Stimulated activated CD8-positive, alpha-beta memory T cell treated with anti-CD3 and anti-CD28 coated beads, Interleukin-7, amount 100 ng/mL, for 1 hour (primary cell): ENCODE data around the gene SMARCC1.
"Not testable (repeated sequence)": the region's sequence is repeated elsewhere in the genome, so short reads cannot be mapped to it uniquely, and the experiment has no call there.

ENCODE experiments used
- DNase-seq, 2 donors: peaks; one replicate each; pipeline ENCODE4 v3.0.0-alpha.2; 2020; ENCODE audit warnings: low read depth in 2 of 2

SMARCC1 gene

GRCh38 chr3:47772047-47772446 is 9.6 kb downstream of the SMARCC1 start:
- no peak for DNase-seq

DNA sequence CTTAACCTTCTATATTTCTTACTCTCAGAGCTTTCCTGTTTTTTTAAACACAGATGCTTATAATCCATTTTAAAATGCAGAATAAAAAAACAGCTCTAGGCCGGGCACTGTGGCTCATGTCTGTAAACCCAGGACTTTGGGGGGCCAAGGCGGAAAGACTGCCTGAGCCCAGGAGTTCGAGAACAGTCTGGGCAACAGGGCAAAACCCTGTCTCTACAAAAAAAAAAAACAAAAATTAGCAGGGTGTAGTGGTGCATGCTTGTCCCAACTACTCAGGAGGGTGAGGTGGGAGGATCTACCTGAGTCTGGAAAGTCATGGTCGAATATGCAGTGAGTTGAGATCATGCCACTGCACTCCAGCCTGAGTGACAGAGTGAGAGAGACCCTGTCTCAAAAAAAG is 15.5 kb downstream of the SMARCC1 start:
- DNase-seq: no peak

GRCh38 chr3:47762233-47762632 is 19.5 kb downstream of the SMARCC1 start:
- no peak for DNase-seq

- DNase-seq: no peak
Measured at GRCh38 chr3:47761046-47761445, 20.6 kb downstream of the SMARCC1 start.

GRCh38 chr3:47760207-47760606 is 21.5 kb downstream of the SMARCC1 start:
- not testable (repeated sequence) for DNase-seq

- DNase-seq: no peak
Measured at GRCh38 chr3:47758261-47759025, 23.2 kb downstream of the SMARCC1 start.

- DNase-seq: no peak
Measured at GRCh38 chr3:47752716-47753115, 29.0 kb downstream of the SMARCC1 start.

GRCh38 chr3:47750811-47751354 is 30.8 kb downstream of the SMARCC1 start:
- DNase-seq: not testable (repeated sequence)

DNA sequence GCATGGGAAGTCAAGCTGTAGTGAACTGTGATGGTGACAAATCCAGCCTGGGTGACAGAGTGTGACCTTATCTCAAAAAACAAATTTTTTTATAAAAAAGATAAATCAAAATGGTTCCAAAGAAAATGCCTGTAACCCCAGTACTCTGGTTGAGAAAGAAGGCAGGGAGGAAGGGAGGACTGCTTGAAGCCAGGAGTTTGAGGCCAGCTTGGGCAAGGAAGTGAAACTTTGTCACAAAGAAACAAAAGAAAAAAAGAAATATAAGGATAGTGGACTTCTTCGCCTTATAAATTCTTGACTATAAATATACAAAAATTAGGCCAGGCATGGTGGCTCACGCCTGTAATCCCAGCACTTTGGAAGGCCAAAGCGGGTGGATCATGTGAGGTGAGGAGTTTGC is 34.1 kb downstream of the SMARCC1 start:
- no peak for DNase-seq

GRCh38 chr3:47746264-47746663 is 35.4 kb downstream of the SMARCC1 start:
- DNase-seq: no peak

- DNase-seq: no peak
Measured at GRCh38 chr3:47743855-47744254, 37.8 kb downstream of the SMARCC1 start.

DNA sequence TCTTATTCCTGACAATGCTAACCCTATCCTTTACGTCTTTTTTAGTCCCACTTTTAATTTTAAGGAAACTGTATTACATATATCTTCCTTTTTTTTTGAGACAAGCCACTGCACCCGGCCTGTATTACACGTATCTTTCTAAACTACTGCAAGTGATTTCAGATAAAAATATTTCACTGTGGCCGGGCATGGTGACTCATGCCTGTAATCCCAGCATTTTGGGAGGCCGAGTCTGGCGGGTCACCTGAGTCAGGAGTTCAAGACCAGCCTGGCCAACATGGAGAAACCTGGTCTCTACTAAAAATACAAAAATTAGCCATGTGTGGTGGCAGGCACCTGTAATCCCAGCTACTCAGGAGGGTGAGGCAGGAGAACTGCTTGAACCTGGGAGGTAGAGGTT is 38.3 kb downstream of the SMARCC1 start:
- not testable (repeated sequence) for DNase-seq

DNA sequence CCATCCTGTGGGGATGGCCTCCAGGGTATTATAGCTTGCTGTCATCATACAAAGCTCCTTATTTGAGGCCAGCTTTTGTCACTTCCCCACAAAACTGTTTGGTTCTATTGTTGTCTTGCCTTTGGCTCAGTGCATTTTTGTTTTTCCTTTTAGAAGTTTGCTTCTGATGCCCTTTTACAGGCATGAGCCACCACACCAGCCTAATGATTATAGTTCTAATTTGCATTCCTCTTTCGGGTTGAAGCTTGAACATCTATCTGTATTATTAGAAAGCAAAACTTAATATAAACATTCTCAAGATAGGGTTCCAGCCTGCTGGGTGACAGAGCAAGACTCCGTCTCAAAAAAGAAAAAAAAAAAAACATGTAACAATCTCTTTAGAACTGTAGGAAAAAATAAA is 39.8 kb downstream of the SMARCC1 start:
- no peak for DNase-seq

DNA sequence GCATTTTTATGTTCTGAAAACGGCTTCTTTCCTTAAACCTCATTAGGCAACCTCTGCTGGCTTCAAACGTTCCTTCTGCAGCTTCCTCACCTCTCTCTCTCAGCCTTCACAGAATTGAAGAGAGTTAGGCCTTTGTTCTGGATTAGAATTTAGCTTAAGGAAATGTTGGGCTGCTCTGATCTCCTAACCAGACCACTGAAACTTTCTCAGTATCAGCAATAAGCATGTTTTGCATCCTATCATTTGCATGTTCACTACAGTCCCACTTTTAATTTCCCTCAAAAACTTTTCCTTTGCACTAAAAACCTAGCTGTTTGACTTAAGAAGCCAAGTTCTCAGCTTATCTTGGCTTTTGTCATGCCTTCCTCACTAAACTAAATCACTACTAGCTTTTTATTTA is 49.5 kb downstream of the SMARCC1 start:
- no peak for DNase-seq

DNA sequence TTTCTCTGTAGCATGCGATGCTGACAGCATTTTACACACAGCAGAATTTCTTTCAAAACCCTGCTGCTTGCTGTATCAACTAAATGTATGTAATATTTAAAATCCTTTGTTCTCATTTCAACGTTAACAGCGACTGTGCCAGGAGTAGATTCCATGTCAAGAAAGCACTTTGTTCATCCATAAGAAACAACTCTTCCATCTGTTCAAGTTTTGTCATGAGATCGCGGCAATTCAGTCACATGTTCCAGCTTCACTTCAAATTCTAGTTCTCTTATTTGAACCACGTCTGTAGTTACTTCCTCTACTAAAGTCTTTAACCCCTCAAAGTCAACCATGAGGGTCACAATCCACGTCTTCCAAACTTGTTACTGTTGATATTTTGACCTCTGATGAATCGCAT is 50.6 kb downstream of the SMARCC1 start:
- no peak for DNase-seq

- DNase-seq: no peak
Measured at GRCh38 chr3:47722859-47723258, 58.8 kb downstream of the SMARCC1 start.

DNA sequence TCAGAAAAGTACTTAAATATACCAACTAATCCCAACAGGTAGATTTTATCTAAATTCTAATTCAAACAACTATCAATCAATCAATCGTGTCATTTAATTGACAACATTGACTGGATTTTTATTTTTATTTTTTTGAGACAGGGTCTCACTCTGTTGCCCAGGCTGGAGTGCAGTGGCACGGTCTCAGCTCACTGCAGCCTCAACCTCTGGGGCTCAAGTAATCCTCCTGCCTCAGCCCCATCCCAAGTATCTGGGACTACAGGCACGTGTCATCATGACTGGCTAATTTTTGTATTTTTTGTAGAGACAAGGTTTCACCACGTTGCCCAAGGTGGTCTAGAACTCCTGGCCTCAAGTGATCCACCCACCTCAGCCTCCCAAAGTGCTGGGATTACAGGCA is 64.2 kb downstream of the SMARCC1 start:
- DNase-seq: not testable (repeated sequence)

DNA sequence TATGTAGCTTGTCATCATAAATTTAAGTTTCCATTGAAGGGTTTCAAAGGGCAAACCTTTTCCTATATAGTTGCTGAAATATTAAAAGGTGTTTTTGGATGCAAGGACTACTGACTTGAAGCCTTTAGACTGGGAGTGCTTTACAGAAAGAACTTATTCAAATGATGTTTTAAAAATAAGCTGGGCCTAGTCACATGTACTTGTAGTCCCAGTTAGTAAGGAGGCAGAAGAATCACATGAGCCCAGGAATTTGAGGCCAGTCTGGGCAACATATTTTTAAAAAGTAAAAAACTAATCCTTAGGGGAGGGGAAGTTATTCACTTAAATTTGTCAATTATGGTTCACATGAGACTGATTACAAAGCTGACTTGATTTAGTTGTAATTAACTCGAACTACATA is 65.0 kb downstream of the SMARCC1 start:
- DNase-seq: no peak

DNA sequence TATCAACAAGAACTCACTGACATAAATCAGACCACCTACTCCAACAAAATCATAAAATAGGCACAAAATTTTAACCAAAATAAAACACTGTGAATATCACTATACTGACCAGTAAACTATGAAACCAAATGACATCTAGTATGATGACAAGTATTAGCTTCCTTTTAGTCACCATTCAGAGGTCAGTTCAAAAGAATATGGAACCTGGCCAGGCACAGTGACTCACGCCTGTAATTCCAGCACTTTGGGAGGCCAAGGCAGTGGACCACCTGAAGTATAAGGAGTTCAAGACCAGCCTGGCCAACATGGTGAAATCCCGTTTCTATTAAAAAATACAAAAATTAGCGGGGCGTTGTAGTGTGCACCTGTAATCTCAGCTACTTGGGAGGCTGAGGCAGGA is 65.8 kb downstream of the SMARCC1 start:
- DNase-seq: no peak

DNA sequence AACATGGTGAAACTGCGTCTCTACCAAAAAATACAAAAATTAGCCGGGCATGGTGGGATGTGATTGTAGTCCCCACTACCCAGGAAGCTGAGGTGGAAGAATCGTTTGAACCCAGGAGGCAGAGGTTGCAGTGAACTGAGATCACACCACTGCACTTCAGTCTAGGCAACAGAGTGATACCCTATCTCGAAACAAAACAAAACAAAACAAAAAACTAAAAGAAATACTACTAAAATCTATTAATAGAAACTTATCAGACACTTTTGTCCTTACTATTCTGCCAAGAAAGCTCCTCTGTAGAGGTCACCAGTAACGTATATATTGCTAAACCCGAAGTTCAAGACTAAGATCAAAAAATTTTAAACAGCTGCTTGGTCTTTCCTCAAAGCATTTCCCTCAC is 67.1 kb downstream of the SMARCC1 start:
- no peak for DNase-seq

GRCh38 chr3:47713655-47714054 is 68.0 kb downstream of the SMARCC1 start:
- DNase-seq: no peak

DNA sequence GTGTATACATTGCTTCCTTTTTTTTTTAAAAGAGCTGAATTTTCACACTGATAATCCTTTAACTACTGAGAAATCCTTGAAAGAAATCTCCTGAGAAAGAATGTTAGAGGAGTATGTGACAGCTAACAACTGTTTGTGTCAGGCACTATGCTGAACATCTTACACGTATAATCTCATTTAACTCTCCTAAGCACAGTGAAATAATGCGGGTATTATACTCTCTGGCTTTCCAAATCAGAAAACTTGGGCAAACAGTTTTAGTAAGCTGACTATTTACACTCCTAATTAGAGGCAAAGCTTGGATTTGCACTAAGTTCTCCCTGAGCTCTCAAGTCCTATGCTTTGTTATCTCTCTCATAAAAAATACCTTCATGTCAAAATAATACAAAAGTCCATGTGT is 69.3 kb downstream of the SMARCC1 start:
- no peak for DNase-seq

GRCh38 chr3:47711596-47711995 is 70.1 kb downstream of the SMARCC1 start:
- no peak for DNase-seq

GRCh38 chr3:47705391-47705790 is 76.3 kb downstream of the SMARCC1 start:
- DNase-seq: no peak
